SH-SY5Y (cell line): ENCODE results near the gene RUNX3.

Experiments used
- GATA2 ChIP-seq: IDR thresholded peaks from 2 replicates; pipeline ENCODE4 v1.6.1; 2011; ENCODE audit warnings: mild to moderate bottlenecking, low read depth, low read length
- GATA3 ChIP-seq: IDR thresholded peaks from 2 replicates; pipeline ENCODE4 v1.6.1; 2011; ENCODE audit warnings: low read depth, mild to moderate bottlenecking, low read length, moderate library complexity

Gene RUNX3

DNA sequence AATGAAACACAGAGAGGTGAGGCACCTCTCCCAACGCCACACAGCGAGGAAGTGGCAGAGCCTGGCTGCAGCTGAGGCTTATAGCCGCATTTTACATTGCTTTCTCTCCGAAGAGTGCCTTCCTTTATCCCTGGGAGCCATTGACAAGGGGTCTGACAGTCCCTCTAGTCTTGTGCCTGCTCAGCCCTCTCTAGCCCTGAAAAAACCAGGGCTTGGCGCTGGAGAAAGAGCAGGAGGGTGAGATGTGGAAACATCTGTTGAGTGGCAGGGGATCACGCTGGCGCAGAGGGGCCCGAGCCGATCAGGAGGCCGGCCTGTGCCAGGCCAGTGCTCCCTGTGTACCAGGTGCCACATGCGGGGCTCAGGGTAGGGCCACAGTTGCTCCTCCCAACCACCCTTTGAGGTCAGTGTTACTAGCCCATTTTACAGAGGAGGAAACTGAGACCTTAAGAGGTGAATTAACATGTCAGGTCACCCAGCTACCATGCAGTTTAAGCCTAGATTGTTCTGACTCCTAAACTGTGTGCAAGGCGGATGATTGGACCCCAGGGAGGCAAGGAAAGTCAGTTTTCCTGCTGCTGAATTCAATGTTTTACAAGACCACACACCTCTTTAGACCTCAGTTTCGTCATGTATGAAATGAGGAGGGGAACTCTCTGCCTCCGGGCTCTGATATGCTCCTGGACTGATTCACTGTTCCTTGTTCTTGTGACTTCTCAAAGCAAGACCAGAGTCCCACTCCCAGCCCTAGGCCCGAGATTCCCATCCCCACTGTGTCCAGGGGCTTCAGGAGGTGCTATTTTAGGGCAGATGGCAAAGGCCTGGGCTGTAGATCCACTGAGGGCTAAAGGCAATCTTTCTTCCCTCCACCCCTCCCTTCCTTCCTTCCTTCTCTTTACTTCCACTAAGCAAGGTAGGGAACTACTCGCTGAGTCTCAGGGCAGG is 28.0 kb upstream of the RUNX3 start:
- TF ChIP-seq GATA2 = no peak
- TF ChIP-seq GATA3 = no peak

DNA sequence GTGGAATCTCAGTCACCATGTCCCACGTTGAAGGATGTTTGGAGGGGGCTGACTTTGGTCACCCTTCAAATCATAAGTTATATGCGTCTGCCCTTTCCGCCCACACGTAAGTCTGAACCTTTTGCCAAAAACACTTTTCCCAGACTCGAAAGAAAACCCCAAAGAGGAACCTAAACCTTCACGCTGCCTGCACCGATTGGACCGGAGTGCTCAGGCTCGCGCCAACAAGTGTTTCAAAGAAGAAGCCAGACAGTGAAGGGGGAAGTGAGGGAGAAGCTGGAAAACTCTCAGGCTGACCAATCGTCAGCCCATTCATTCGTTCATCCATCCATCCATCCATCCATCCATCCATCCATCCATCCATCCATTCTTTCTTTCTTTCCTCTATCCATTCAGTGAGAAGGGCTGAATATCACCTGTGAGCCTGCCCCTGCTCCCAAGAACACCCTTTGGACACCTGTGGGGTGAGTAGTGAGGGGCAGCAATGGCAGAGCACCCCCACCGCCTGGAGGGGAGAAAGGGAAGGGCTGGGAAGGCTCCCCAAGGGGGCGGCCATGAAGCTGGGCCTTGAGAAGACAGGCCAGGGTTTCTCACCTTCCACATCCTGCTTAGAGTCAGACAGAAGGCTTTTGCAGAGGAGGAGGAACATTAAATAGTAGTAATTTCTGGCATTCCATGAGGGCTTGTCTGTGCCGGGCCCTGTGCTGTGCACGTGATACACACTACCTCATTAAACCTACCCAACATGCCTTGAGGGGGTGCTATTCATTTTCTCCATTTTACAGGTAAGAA is 27.1 kb upstream of the RUNX3 start:
- TF ChIP-seq GATA2 = no peak
- no peak for TF ChIP-seq GATA3

DNA sequence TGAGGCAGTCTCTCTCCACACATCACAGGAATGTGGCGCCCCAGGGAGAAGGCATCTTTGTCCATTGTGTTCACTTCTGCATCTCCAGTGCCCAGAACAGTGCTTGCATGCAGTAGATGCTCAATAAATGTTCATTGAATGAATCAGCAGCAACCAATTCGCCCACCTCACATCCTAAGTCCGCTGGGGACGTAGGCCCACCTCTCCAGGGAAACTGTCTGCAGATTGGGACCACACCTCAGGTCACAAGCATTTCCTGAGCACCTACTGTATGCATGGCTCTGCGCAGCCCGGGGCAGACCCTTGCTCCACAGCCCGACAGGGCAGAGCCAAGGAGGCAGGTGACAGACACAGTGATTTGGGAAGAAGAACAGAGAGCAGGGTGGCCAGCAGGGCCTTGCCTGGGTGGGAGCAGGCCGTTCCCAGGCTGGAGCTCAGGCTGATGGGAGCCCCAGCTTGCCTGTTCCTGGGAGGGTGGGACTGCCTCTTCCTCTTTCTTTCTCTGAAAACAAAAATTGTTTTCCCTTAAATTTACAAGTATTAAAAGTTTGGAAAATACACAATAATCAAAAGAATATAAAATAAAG is 25.8 kb upstream of the RUNX3 start:
- no peak for TF ChIP-seq GATA2
- TF ChIP-seq GATA3 = no peak

DNA sequence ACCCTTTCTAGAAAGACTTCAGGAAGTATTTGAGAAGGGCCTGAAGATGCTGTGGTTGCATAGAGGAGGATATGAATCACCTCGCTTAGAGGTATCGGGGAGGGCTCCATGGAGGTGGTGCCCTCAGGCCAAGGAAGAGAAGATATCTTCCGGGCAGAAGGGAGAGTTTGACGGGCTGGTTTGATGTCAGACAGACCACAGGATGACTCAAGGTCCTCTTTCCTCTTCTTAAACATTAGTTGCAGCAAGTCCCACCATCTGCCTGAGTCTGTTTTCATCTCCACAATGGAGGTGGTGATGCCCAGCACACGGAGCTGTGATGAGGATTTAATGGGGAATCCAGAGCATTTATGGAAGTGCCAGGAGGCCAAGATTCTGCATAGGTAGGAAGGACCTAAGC is 25.1 kb upstream of the RUNX3 start:
- TF ChIP-seq GATA2 (no peak), GATA3 (no peak)

- TF ChIP-seq GATA2 (no peak), GATA3 (no peak)
Observed at GRCh38 chr1:24954631-24955030, 24.6 kb upstream of the RUNX3 start.

DNA sequence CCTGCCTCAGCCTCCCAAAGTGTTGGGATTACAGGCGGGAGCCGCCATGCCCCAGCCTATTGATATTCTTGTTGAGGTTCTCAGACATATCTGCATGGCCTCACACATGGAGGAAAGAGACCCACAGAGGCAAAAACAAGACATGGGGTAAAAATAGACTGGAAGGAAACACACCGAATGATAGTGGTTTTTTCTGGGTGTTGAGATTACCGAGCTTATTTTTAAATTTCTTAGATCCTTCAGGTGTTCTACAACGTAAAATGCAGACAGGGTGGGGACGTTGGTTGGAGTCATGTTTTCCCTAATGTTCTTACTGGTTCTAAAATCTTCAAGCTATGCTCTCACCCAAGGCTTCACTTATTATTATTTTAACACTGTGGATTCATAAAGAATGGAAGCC is 23.9 kb upstream of the RUNX3 start:
- TF ChIP-seq GATA2 (no peak), GATA3 (no peak)

GRCh38 chr1:24952413-24952841 is 22.4 kb upstream of the RUNX3 start:
- TF ChIP-seq GATA3 (no peak), GATA2 (no peak)

DNA sequence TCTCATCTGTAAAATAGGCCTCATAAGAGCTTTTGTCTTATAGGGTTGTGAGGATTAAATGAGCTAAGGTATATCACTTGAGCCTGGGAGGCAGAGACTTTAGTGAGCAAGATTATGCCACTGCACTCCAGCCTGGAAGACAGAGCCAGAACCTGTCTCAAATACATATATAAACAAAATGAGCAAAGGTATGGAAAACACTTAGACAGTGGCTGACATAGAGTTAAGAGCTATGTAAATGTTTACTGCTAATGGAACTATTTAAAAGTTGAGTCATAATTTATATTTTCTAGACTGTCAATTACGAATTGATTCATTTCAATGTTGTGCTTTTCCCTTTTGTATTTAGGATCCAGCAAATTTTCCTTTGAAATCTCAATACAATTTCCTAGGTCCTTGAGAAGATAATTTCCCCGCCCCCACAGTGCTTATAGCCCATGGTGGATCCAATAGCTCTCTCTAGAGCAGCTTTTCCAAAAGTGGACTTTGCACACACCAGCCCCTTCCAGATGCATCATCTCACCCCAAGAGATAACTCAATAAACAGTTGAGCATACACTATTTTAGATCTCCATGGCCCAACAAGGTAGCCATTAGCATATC is 21.8 kb upstream of the RUNX3 start:
- TF ChIP-seq GATA3 (no peak), GATA2 (no peak)

DNA sequence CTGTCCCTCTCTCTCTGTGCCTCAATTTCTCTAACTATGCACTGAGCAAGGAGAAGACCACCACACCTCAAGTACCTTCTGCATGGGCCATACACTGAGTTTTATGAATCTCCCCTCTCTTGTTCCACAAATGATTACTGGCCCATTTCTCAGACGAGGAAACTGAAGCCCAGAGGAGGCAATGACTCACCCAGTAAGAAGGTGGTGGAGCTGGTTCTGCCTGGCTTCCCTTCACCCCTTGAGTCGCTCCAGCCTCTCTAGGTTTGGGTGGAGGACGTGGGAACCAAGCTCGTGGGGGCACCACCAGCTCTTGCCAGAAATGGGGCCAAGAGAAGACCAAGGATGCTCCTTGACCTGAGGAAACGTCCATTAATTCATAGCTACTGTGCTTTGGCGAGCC is 21.3 kb upstream of the RUNX3 start:
- no peak for TF ChIP-seq GATA3
- no peak for TF ChIP-seq GATA2

DNA sequence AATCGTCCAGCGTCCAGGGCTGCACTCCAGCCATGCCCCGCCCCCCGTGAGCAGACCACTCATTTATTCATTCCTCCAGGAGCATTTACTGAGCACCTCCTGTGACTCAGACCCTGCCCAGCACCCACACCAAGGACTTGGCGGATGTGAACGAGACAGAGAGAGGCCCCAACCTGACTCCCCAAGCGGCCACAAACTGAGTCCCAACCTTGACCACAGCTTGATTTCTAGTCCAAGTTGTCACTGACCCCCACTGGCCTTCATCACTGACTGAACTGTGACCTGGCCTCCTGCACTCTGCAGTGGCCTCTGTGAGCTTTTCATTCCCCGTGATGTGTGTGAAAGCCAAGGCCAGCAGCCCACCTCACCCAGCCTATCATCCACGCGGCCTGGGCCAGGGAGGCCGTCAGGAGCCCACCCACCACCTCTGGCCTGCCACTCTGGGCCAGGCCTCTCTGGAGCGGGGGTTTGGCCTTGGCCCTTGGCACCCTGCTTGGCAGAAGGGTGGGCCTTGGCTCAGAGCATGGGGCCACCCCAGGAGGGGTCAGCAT is 19.3 kb upstream of the RUNX3 start:
- no peak for TF ChIP-seq GATA3
- TF ChIP-seq GATA2 = no peak

GRCh38 chr1:24948079-24948827 is 18.2 kb upstream of the RUNX3 start:
- no peak for TF ChIP-seq GATA3
- no peak for TF ChIP-seq GATA2

- TF ChIP-seq GATA2 (no peak), GATA3 (no peak)
Observed at GRCh38 chr1:24946861-24947658, 17.0 kb upstream of the RUNX3 start.
